ENCODE data around the gene VPS13D. TPM values are rescaled to one million over a fixed set of nuclear protein-coding genes. Genes with fewer than 3 reads are reported as not detected.

VPS13D gene
- total RNA-seq, 4 donors from 2014 or later = 94.4 to 472 (median 163) TPM

- H3K4me3 ChIP-seq = no peak overlapping the region
- H3K27ac ChIP-seq = no peak overlapping the region
- H3K9me3 ChIP-seq = no peaks in the 10 kb centered on the region
- no peak for TF ChIP-seq EP300 (IDR thresholded peaks at IDR 0.05)
- TF ChIP-seq, protein P1, sequence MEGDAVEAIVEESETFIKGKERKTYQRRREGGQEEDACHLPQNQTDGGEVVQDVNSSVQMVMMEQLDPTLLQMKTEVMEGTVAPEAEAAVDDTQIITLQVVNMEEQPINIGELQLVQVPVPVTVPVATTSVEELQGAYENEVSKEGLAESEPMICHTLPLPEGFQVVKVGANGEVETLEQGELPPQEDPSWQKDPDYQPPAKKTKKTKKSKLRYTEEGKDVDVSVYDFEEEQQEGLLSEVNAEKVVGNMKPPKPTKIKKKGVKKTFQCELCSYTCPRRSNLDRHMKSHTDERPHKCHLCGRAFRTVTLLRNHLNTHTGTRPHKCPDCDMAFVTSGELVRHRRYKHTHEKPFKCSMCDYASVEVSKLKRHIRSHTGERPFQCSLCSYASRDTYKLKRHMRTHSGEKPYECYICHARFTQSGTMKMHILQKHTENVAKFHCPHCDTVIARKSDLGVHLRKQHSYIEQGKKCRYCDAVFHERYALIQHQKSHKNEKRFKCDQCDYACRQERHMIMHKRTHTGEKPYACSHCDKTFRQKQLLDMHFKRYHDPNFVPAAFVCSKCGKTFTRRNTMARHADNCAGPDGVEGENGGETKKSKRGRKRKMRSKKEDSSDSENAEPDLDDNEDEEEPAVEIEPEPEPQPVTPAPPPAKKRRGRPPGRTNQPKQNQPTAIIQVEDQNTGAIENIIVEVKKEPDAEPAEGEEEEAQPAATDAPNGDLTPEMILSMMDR (IDR thresholded peaks at IDR 0.05) = no peak
- TF ChIP-seq POLR2A (IDR thresholded peaks at IDR 0.05) = no peak
- no peak for TF ChIP-seq POLR2AphosphoS5 (IDR thresholded peaks at IDR 0.05)
- DNase-seq (ENCODE audit: low spot score in 2 of 2) = no peak
- H3K27me3 ChIP-seq = no peaks in the 10 kb centered on the region
- WGBS = 94% methylated on average over 4 of the region's 4 CpGs
- peaks cover 6% of the 10 kb centered on the region for H3K36me3 ChIP-seq
- H3K4me1 ChIP-seq = peaks cover 31% of the 10 kb centered on the region
Observed at GRCh38 chr1:12444329-12444841, 214.6 kb downstream of the VPS13D start.

GRCh38 chr1:12445257-12445656 is 215.4 kb downstream of the VPS13D start:
- TF ChIP-seq POLR2A (IDR thresholded peaks at IDR 0.05) (no peak), EP300 (IDR thresholded peaks at IDR 0.05) (no peak), POLR2AphosphoS5 (IDR thresholded peaks at IDR 0.05) (no peak)
- TF ChIP-seq, protein P1 (IDR thresholded peaks at IDR 0.05) = no peak
- Histone ChIP-seq H3K36me3 (peaks cover 6% of the 10 kb centered on the region), H3K27ac (no peak overlapping the region), H3K27me3 (no peaks in the 10 kb centered on the region), H3K4me1 (peaks cover 40% of the 10 kb centered on the region), H3K9me3 (no peaks in the 10 kb centered on the region), H3K4me3 (no peak overlapping the region)
- no peak for DNase-seq (ENCODE audit: low spot score in 2 of 2)
- 92% methylated on average over 3 of the region's 3 CpGs for WGBS

DNA sequence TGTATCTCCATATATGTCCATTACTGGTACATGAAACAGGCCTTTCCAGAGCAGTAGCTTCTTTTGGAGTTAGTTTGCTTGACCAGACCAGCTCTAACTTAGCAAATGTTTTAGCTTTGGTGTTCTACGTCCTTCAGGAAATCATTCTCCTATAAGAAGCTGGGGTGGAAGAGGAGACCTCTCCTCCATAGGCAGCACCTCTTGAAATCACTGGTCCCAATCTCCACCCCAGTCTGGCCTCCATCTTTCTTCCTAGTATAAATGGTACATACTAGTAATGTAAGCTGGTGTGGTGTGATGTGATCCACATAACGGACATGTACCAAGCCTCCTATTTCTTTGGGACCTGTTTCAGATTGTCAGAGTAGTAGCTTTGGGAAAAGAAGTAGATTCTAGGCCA is 216.8 kb downstream of the VPS13D start:
- Histone ChIP-seq H3K9me3 (no peaks in the 10 kb centered on the region), H3K36me3 (no peaks in the 10 kb centered on the region), H3K27ac (peak overlapping the region; percentile 56), H3K4me3 (no peak overlapping the region), H3K27me3 (no peaks in the 10 kb centered on the region), H3K4me1 (peaks cover 53% of the 10 kb centered on the region)
- WGBS = 95% methylated on average over 2 of the region's 2 CpGs
- TF ChIP-seq, protein P1 (IDR thresholded peaks at IDR 0.05) = no peak
- TF ChIP-seq EP300 (IDR thresholded peaks at IDR 0.05) (no peak), POLR2AphosphoS5 (IDR thresholded peaks at IDR 0.05) (no peak), POLR2A (IDR thresholded peaks at IDR 0.05) (no peak)
- no peak for DNase-seq (ENCODE audit: low spot score in 2 of 2)

DNA sequence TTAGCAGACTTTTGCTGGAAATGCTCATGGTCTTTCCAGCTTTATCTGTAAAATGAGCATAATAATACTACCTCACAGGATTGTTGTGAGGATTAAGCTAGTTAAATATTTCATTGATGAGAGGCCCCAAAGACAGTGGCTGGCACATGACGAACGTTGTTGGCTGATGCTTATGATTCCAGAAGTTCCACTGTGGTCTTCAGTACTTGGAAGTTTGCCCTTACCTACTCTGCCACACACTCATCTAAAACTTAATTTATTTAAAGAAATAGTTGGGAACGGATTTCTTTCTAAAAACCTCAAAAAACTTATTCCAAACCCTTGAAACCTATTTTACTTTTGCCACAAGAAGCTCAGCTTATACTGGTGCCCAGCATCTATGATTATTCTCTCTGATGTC is 217.5 kb downstream of the VPS13D start:
- WGBS = 41% methylated on average over 3 of the region's 3 CpGs
- peaks cover 60% of the 10 kb centered on the region for H3K4me1 ChIP-seq
- TF ChIP-seq, protein P1 (IDR thresholded peaks at IDR 0.05) = no peak
- TF ChIP-seq POLR2AphosphoS5 (IDR thresholded peaks at IDR 0.05) (no peak), EP300 (IDR thresholded peaks at IDR 0.05) (no peak), POLR2A (IDR thresholded peaks at IDR 0.05) (no peak)
- no peak overlapping the region for H3K4me3 ChIP-seq
- H3K27me3 ChIP-seq = no peaks in the 10 kb centered on the region
- no peak for DNase-seq (ENCODE audit: low spot score in 2 of 2)
- no peaks in the 10 kb centered on the region for H3K36me3 ChIP-seq
- peak overlapping the region; percentile 56 for H3K27ac ChIP-seq
- H3K9me3 ChIP-seq = no peaks in the 10 kb centered on the region

GRCh38 chr1:12447849-12448312 is 218.1 kb downstream of the VPS13D start:
- no peak for TF ChIP-seq POLR2A (IDR thresholded peaks at IDR 0.05)
- TF ChIP-seq POLR2AphosphoS5 (IDR thresholded peaks at IDR 0.05) = no peak
- TF ChIP-seq, protein P1 (IDR thresholded peaks at IDR 0.05) = no peak
- TF ChIP-seq EP300 (IDR thresholded peaks at IDR 0.05) = no peak
- H3K27me3 ChIP-seq = no peaks in the 10 kb centered on the region
- H3K36me3 ChIP-seq = no peaks in the 10 kb centered on the region
- H3K4me3 ChIP-seq = no peak overlapping the region
- DNase-seq (ENCODE audit: low spot score in 2 of 2) = no peak
- peaks cover 64% of the 10 kb centered on the region for H3K4me1 ChIP-seq
- H3K27ac ChIP-seq = peak overlapping the region; percentile 56
- H3K9me3 ChIP-seq = no peaks in the 10 kb centered on the region
- WGBS = 37% methylated on average over 7 of the region's 7 CpGs
